ENCODE results near the gene PLXND1.

DNA sequence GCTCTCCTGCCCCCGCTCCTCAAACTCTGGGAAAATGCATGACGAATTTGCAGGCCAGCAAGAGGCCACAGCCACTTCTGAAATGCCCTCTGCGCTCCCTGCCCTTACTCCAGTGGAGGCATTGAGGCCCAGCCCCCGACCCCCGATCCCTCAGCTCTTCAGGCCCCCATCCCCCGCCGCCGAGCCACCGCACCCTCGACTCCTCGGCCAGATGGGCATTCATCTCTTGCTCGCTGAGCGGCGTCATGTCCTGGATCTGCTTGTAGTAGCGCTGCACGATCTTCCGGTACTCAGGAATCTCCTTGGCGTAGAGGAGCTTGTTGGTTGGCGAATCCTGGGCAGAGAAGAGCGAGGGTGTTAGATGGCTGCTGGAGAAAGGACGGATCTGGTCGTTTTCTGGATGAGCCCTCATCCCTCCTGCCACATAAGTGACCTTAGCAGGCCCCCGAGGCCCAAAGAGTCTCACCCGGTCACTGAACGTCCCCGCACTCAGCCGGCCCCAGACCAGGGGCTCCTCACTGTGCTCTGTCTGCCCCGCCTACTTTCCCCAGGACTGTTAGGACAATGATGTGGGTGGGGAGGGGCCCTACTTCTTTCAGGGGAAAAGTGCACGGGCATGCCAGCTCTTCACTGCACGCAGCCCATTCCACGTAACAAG lies 49.5 kb downstream of the PLXND1 start:
- TF ChIP-seq, protein P1, sequence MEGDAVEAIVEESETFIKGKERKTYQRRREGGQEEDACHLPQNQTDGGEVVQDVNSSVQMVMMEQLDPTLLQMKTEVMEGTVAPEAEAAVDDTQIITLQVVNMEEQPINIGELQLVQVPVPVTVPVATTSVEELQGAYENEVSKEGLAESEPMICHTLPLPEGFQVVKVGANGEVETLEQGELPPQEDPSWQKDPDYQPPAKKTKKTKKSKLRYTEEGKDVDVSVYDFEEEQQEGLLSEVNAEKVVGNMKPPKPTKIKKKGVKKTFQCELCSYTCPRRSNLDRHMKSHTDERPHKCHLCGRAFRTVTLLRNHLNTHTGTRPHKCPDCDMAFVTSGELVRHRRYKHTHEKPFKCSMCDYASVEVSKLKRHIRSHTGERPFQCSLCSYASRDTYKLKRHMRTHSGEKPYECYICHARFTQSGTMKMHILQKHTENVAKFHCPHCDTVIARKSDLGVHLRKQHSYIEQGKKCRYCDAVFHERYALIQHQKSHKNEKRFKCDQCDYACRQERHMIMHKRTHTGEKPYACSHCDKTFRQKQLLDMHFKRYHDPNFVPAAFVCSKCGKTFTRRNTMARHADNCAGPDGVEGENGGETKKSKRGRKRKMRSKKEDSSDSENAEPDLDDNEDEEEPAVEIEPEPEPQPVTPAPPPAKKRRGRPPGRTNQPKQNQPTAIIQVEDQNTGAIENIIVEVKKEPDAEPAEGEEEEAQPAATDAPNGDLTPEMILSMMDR (IDR thresholded peaks at IDR 0.05) = no peak
- TF ChIP-seq POLR2A (IDR thresholded peaks at IDR 0.05) = no peak

Data from adrenal gland (tissue), 5 donors.